Fibroblast of the aortic adventitia (primary cell): ENCODE measurements around the gene ARHGAP15. TPM values are rescaled to one million over a fixed set of nuclear protein-coding genes. Genes with fewer than 3 reads are reported as not detected.

Experiments used
- DNase-seq: peaks from one replicate; pipeline ENCODE4 v3.0.0-alpha.2; 2010; ENCODE audit warnings: low read depth
- H3K4me3 ChIP-seq: 2 replicates; pipeline ENCODE4 v1.5.1; 2011; ENCODE audit warnings: low read depth, mild to moderate bottlenecking, control low read depth, low read length, moderate library complexity
- total RNA-seq: library from RNA; depleted of rRNA; stranded (reverse); fragments of >200 nt; gene quantifications from 2 replicates; pipeline ENCODE4 v1.2.3, GENCODE V29; 2012; ENCODE audit warnings: low replicate concordance
- TF ChIP-seq, protein P1 (sequence below): IDR thresholded peaks from 2 replicates; pipeline ENCODE4 v1.5.1; 2011; ENCODE audit warnings: mild to moderate bottlenecking, low read length, control low read depth, inconsistent platforms; ENCODE audit not compliant: insufficient read depth

The ARHGAP15 gene
- total RNA-seq, 1 donor, result not detected

DNA sequence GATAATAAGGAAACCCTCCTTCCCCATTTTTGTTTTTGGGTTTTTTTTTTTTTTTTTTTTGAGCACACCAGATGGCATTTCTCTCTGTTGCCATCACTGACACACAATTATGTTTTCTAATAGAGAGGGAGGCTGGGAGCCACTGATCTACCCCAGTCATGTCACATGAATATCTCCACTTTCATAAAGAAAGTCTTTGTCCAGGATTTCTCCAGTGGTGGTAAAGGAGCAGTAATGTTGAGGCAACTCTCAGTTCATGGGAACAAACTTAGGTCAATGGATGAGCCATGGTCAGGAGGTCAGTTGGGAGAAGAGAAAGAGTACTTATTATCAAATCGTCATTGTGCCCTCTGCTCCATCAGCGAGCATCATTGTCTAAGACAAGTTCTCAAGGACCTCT, 603.7 kb downstream of the ARHGAP15 start:
- TF ChIP-seq, protein P1, sequence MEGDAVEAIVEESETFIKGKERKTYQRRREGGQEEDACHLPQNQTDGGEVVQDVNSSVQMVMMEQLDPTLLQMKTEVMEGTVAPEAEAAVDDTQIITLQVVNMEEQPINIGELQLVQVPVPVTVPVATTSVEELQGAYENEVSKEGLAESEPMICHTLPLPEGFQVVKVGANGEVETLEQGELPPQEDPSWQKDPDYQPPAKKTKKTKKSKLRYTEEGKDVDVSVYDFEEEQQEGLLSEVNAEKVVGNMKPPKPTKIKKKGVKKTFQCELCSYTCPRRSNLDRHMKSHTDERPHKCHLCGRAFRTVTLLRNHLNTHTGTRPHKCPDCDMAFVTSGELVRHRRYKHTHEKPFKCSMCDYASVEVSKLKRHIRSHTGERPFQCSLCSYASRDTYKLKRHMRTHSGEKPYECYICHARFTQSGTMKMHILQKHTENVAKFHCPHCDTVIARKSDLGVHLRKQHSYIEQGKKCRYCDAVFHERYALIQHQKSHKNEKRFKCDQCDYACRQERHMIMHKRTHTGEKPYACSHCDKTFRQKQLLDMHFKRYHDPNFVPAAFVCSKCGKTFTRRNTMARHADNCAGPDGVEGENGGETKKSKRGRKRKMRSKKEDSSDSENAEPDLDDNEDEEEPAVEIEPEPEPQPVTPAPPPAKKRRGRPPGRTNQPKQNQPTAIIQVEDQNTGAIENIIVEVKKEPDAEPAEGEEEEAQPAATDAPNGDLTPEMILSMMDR, result no peak
- DNase-seq, result no peak
- H3K4me3 ChIP-seq, result no peak overlapping the region

DNA sequence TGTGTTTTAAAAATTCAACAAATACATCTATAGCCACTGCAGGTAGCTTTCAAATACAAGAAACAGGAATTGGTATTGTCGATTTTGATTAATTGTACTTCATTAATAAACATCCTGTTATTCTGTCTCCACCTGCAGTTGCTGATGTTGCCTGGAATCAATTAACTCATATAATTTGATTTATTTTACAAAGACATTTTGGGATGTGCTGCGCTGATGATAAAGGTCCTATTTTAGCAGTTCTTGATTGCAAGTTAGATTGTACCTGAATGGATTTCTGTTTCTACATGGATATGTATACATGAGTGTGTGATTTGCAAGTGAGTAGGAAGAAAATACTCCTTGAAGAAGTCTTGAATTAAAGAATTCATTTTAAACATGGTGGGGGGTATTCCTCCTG, 605.3 kb downstream of the ARHGAP15 start:
- TF ChIP-seq, protein P1, result no peak
- no peak overlapping the region for H3K4me3 ChIP-seq
- DNase-seq, result no peak

DNA sequence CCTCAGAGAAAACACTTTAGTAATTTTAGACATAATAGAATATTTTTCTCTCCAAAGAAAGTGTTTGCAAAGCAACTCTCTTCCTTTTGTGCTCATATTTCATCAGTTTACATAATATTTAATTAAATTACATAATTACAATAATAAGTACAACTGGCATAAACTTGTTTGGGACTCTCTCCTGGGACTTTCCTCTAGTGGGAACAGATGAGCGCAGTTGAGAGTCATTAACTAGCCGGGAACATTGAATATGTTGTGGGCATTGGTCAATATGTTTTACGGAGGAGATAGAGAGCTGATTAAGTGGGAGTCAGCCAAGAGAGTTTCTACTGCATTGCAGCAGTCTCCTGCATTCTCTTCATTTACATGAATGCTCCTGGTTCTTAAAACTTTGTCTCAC, 607.7 kb downstream of the ARHGAP15 start:
- DNase-seq, result no peak
- no peak overlapping the region for H3K4me3 ChIP-seq
- TF ChIP-seq, protein P1, result no peak

DNA sequence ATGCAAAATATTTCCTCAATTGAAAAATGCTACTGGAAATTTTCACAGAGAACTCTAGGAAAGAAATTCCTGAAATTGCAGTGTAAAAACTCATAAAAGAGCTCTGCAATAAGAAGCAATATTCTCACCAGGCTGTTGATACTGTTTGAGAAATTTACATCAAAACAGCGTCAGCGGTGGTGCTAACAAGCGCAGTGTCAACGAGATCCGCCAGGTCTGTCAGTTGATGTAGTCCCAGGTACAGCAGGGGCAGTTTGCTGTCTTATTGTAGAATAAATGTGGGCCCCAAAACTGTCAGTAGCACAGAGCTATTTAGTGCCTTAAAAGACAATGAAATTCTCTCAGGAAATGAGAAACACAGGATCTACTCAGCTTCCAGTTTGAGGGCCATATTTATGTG, 611.2 kb downstream of the ARHGAP15 start:
- no peak for DNase-seq
- TF ChIP-seq, protein P1, result no peak
- H3K4me3 ChIP-seq, result no peak overlapping the region

DNA sequence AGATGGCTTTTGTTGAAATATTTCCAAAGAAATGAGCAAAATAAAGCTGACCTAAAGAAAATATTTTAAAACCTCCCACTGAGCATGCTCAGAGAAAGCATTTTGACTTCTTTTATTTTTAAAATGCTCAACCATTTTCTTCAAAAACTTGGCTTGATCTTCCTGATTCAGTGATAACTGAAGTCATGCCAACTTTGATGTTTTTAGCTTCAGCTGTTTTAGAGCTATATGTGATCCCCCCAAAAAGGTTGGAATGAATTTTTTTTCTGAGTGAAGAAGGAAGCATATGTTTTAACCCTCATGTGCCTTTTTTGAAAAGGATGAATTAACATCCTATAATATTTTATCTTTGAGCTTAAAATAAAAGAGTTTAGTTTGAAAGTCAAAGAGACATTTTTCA, 612.0 kb downstream of the ARHGAP15 start:
- DNase-seq, result no peak
- TF ChIP-seq, protein P1, result no peak
- no peak overlapping the region for H3K4me3 ChIP-seq

DNA sequence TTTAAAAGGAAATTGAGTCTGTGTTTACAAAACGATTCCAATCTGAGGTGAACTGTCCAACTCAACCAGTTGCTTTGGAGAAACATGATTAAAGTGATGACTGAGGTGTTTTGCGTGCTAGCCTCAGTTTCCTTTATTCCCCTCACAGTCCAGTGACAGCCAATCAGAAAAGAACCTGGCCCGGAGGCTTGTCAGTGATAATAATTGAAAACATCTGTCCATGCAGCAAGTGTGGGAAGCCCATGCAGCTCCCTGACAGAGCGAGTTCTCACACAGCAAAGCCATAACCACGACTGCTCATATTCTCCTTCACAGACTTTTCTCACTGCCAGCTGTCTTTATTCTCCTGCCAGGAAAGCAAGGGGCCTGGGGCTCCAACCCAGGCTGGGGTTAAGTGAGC, 613.4 kb downstream of the ARHGAP15 start:
- no peak for DNase-seq
- TF ChIP-seq, protein P1, result no peak
- no peak overlapping the region for H3K4me3 ChIP-seq

DNA sequence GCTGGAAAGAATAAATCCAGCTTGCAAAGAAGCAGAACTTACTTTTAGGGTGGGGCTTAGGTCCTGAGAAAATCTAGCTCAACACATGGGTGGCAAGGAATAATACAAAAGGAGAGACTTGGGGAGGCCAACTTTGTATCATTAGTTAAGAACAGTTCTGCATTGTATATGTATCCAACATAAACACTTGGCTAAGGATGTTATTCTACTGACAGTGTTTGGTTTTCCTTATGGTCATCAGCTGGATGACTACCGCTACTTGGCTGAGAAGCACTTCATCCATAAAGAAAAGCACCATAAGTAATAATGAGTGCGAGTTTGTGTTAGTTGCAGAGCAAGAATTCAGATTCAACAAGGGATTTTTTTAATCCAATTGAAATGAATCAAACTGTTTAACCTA, 614.9 kb downstream of the ARHGAP15 start:
- TF ChIP-seq, protein P1, result no peak
- no peak for DNase-seq
- H3K4me3 ChIP-seq, result no peak overlapping the region
